ENCODE results near the gene LY9. TPM values are rescaled to one million over a fixed set of nuclear protein-coding genes. Genes with fewer than 3 reads are reported as not detected.

Gene LY9
- total and polyA plus RNA-seq, 9 of the 15 experiments (the other 6 are each of a cell fraction or from before 2014, with no cell fraction given), result not detected

GRCh38 chr1:160753594-160753993, 42.4 kb upstream of the LY9 start (continued):
- no peak for TF ChIP-seq PBX2 (CRISPR knock-in tag; IDR thresholded peaks at IDR 0.05; ENCODE audit: low read depth)
- TF ChIP-seq PBX2 (tag; conservative IDR thresholded peaks at IDR 0.05; ENCODE audit: low read depth), result no peak
- TF ChIP-seq, protein P1, sequence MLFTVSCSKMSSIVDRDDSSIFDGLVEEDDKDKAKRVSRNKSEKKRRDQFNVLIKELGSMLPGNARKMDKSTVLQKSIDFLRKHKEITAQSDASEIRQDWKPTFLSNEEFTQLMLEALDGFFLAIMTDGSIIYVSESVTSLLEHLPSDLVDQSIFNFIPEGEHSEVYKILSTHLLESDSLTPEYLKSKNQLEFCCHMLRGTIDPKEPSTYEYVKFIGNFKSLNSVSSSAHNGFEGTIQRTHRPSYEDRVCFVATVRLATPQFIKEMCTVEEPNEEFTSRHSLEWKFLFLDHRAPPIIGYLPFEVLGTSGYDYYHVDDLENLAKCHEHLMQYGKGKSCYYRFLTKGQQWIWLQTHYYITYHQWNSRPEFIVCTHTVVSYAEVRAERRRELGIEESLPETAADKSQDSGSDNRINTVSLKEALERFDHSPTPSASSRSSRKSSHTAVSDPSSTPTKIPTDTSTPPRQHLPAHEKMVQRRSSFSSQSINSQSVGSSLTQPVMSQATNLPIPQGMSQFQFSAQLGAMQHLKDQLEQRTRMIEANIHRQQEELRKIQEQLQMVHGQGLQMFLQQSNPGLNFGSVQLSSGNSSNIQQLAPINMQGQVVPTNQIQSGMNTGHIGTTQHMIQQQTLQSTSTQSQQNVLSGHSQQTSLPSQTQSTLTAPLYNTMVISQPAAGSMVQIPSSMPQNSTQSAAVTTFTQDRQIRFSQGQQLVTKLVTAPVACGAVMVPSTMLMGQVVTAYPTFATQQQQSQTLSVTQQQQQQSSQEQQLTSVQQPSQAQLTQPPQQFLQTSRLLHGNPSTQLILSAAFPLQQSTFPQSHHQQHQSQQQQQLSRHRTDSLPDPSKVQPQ (CRISPR knock-in tag; IDR thresholded peaks at IDR 0.05; ENCODE audit: borderline replicate concordance), result no peak
- no peak for TF ChIP-seq ZNF707 (CRISPR knock-in tag; conservative IDR thresholded peaks at IDR 0.05)
- no peak for TF ChIP-seq KLF16 (IDR thresholded peaks at IDR 0.05)
- TF ChIP-seq, protein P2, sequence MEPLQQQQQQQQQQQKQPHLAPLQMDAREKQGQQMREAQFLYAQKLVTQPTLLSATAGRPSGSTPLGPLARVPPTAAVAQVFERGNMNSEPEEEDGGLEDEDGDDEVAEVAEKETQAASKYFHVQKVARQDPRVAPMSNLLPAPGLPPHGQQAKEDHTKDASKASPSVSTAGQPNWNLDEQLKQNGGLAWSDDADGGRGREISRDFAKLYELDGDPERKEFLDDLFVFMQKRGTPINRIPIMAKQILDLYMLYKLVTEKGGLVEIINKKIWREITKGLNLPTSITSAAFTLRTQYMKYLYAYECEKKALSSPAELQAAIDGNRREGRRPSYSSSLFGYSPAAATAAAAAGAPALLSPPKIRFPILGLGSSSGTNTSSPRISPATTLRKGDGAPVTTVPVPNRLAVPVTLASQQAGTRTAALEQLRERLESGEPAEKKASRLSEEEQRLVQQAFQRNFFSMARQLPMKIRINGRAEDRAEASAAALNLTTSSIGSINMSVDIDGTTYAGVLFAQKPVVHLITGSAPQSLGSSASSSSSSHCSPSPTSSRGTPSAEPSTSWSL (CRISPR knock-in tag; IDR thresholded peaks at IDR 0.05; ENCODE audit: borderline replicate concordance), result no peak
- TF ChIP-seq ATF3 (IDR thresholded peaks at IDR 0.05), result no peak
- no peak for TF ChIP-seq ATF3 (CRISPR knock-in tag; conservative IDR thresholded peaks at IDR 0.05)
- TF ChIP-seq, protein P3, sequence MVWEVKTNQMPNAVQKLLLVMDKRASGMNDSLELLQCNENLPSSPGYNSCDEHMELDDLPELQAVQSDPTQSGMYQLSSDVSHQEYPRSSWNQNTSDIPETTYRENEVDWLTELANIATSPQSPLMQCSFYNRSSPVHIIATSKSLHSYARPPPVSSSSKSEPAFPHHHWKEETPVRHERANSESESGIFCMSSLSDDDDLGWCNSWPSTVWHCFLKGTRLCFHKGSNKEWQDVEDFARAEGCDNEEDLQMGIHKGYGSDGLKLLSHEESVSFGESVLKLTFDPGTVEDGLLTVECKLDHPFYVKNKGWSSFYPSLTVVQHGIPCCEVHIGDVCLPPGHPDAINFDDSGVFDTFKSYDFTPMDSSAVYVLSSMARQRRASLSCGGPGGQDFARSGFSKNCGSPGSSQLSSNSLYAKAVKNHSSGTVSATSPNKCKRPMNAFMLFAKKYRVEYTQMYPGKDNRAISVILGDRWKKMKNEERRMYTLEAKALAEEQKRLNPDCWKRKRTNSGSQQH (CRISPR knock-in tag; IDR thresholded peaks at IDR 0.05), result no peak
- TF ChIP-seq ZFP1 (CRISPR knock-in tag; IDR thresholded peaks at IDR 0.05), result no peak

All from K562 (cell line).